Measurements from ENCODE around the gene PIK3CD.
"Not testable (repeated sequence)": the region's sequence is repeated elsewhere in the genome, so short reads cannot be mapped to it uniquely, and the experiment has no call there.

The PIK3CD gene

GRCh38 chr1:9624081-9624480, 27.4 kb upstream of the PIK3CD start:
- DNase-seq: no peak

- DNase-seq: not testable (repeated sequence)
Observed at GRCh38 chr1:9625030-9625429, 26.5 kb upstream of the PIK3CD start.

GRCh38 chr1:9626201-9626608, 25.3 kb upstream of the PIK3CD start:
- DNase-seq: peak in 1 of 2 donors; percentile 14

- DNase-seq: peak; percentile 67 to 75
Observed at GRCh38 chr1:9628541-9629444, 22.7 kb upstream of the PIK3CD start.

GRCh38 chr1:9629445-9630201, 21.9 kb upstream of the PIK3CD start:
- DNase-seq: peak; percentile 75 to 79

GRCh38 chr1:9630331-9631111, 21.0 kb upstream of the PIK3CD start:
- peak; percentile 21 to 22 for DNase-seq

- DNase-seq: no peak
Observed at GRCh38 chr1:9631613-9632012, 19.9 kb upstream of the PIK3CD start.

GRCh38 chr1:9633493-9633892, 18.0 kb upstream of the PIK3CD start:
- no peak for DNase-seq

GRCh38 chr1:9634582-9634981, 16.9 kb upstream of the PIK3CD start:
- DNase-seq: no peak

- DNase-seq: no peak
Observed at GRCh38 chr1:9639227-9639626, 12.3 kb upstream of the PIK3CD start.

GRCh38 chr1:9643351-9644256, 7.9 kb upstream of the PIK3CD start:
- DNase-seq: no peak

GRCh38 chr1:9646037-9646436, 5.5 kb upstream of the PIK3CD start:
- DNase-seq: no peak

GRCh38 chr1:9648171-9648570, 3.4 kb upstream of the PIK3CD start:
- no peak for DNase-seq

- no peak for DNase-seq
Observed at GRCh38 chr1:9649769-9650168, 1.8 kb upstream of the PIK3CD start.

GRCh38 chr1:9651220-9651564, 339 bp upstream of the PIK3CD start:
- no peak for DNase-seq

GRCh38 chr1:9652379-9653209, 1.1 kb downstream of the PIK3CD start:
- peak; percentile 61 to 62 for DNase-seq

- DNase-seq: no peak
Observed at GRCh38 chr1:9653210-9653490, 1.6 kb downstream of the PIK3CD start.

GRCh38 chr1:9653491-9654050, 2.0 kb downstream of the PIK3CD start:
- DNase-seq: peak; percentile 43 to 47

- peak; percentile 50 to 52 for DNase-seq
Observed at GRCh38 chr1:9654051-9654833, 2.7 kb downstream of the PIK3CD start.

Measured in stimulated activated CD4-positive, alpha-beta T cell treated with anti-CD3 and anti-CD28 coated beads, Interleukin-2, amount 100 ng/mL, for 24 hours (primary cell).